ENCODE measurements around the gene PRR7. TPM values are rescaled to one million over a fixed set of nuclear protein-coding genes. Genes with fewer than 3 reads are reported as not detected.

PRR7 gene
- total and polyA plus RNA-seq, 2 experiments from 2014 or later, result 27.1 to 29.0 TPM

DNA sequence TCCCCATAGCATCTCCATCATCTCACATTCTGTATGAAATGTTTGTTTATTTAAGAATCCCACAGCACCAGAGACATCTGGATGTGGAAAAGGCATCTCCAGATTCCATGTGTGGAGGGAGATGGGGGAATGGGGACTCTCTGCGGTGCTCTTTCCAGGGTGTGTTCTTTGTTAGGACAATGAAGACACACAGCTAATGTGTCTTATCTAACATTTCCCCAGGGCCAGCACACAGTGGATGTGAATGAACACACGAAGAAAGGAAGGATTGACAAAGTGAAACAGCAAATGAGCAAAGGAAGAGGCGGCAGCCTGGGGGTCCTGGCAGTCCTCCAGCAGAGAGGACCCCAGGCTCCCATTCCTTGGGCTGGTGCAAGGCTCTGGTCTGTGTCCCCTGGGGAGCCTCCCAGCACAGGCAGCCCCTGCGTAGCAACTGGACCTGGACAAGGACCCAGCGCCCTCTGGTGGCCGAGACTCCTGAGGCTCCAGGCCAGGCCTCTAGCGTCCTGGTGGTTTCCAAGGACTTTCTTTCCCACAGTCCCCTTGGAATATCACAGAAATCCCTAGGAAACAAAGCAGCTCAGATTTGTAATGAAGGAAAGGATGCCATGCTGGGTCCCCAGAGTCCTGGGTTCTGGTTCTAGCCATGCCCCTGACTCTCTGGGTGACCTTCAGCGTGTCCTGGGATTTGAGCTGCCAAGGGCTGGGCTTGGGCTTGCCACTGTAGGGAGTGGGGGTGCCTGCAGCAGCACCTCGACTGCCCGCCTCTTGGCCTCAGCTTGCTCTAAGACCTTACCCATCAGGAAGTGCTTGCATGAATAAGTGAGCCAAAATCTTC, 54.3 kb downstream of the PRR7 start:
- Histone ChIP-seq H3K27me3 (no peaks in the 10 kb centered on the region), H3K36me3 (no peaks in the 10 kb centered on the region), H3K4me1 (ENCODE audit: low read depth) (peaks cover 9% of the 10 kb centered on the region), H3K4me3 (no peak overlapping the region), H3K9me3 (ENCODE audit: low read depth) (no peaks in the 10 kb centered on the region), H3K27ac (no peak overlapping the region)
- DNase-seq (ENCODE audit: low read depth in 1 of 2, low spot score in 1 of 2), result peak; percentile 91 to 97
- TF ChIP-seq, protein P1, sequence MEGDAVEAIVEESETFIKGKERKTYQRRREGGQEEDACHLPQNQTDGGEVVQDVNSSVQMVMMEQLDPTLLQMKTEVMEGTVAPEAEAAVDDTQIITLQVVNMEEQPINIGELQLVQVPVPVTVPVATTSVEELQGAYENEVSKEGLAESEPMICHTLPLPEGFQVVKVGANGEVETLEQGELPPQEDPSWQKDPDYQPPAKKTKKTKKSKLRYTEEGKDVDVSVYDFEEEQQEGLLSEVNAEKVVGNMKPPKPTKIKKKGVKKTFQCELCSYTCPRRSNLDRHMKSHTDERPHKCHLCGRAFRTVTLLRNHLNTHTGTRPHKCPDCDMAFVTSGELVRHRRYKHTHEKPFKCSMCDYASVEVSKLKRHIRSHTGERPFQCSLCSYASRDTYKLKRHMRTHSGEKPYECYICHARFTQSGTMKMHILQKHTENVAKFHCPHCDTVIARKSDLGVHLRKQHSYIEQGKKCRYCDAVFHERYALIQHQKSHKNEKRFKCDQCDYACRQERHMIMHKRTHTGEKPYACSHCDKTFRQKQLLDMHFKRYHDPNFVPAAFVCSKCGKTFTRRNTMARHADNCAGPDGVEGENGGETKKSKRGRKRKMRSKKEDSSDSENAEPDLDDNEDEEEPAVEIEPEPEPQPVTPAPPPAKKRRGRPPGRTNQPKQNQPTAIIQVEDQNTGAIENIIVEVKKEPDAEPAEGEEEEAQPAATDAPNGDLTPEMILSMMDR (IDR thresholded peaks at IDR 0.05; ENCODE audit: low read depth, low read length), result peak; percentile 96

DNA sequence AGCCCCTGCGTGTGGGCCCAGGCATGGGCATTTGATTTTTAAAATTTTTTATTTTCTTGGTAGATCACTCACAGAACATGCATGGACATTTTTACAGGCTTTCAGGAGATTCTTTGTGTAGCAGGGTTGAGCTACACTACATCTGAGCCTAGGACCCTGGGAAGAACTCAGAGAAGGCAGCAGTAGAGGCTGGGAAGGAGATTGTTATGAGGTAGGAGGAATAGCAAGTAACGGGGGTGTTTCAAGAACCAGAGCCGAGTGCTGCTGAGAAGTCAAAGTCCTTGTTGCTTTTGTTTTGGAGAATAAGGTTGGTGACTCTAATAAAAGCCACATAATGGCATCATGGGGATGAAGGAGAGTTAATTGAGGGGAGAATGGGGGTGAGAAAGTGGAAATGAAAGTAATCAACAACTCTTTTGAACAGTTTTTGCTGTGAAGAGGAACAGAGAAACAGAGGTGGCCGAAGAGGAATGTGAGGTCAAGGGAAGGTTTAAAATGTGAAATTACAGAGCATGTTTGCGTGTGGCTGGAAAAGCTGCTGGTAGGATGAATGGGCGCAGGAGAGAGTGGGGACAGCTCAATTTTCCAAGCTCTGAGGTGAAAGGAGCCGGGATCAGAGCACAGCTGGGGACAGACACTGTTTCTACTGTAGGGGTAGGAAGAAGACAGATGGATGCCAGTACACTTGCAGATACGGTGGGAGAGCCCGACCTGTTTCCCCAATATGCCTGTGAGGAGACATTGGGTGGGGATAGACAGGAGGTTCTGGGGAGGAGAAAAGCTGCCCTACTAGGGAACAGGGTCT, 55.5 kb downstream of the PRR7 start:
- TF ChIP-seq, protein P1 (IDR thresholded peaks at IDR 0.05; ENCODE audit: low read depth, low read length), result no peak
- Histone ChIP-seq H3K27ac (no peak overlapping the region), H3K36me3 (no peaks in the 10 kb centered on the region), H3K27me3 (no peaks in the 10 kb centered on the region), H3K4me1 (ENCODE audit: low read depth) (peaks cover 8% of the 10 kb centered on the region), H3K9me3 (ENCODE audit: low read depth) (no peaks in the 10 kb centered on the region), H3K4me3 (no peak overlapping the region)
- no peak for DNase-seq (ENCODE audit: low read depth in 1 of 2, low spot score in 1 of 2)

DNA sequence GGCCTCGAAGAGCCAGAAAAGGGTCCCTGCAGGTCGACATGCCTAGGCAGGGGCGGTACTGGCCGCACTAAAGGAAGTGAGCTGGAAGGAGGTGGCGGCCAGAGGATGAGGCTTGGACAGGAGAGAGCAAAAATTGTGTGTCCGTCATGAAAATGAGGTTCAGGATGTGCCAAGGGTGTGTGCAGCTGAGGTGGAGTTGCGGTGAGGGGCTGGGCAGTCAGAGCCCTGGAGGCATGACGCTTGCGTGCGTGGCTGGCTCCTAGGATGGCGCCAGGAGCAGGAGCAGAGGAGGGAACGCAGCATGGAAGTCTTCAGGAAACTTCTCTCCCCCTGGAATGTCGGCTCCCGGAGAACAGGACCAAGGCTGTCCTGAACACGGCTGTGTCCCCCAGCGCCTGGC, 56.3 kb downstream of the PRR7 start:
- no peaks in the 10 kb centered on the region for H3K36me3 ChIP-seq

DNA sequence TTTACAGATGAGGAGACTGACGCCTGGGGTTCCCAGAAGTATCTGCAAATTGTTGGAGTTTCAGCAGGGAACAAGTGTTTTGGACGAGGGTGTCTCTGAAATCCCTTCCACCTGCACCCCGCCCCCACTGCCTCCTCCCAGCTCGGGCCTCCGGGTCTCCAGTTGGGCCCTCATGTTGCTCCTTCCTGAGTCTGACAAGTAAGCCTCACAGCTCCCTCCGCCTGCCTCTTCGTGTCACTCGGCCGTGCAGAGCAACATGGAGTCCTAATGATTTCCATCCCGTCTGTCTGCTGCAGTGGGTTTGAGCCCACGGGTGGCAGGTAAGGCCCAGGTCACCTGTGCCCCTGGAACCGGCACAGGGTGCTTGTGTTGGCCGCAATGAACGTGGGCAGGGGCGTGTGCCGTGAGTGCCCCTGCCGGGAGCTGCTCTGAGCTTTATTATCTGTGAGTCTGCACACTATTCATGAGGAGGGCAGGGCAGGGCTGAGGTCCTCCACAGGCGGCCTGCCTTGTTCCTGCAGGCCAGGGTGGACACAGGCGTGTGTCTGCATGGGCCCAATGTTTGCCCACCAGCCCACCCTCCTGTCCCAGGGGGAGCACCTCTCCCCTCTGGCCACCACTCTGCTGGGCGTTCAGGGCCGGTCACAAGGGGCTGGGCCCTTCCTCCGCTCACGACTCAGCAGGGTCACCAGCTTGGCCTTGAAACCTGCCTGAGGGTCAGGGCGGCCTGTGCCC, 56.9 kb downstream of the PRR7 start:
- Histone ChIP-seq H3K27me3 (no peaks in the 10 kb centered on the region), H3K4me3 (no peak overlapping the region), H3K36me3 (no peaks in the 10 kb centered on the region), H3K27ac (no peak overlapping the region), H3K9me3 (ENCODE audit: low read depth) (no peaks in the 10 kb centered on the region), H3K4me1 (ENCODE audit: low read depth) (peaks cover under 1% of the 10 kb centered on the region)
- TF ChIP-seq, protein P1 (IDR thresholded peaks at IDR 0.05; ENCODE audit: low read depth, low read length), result no peak
- no peak for DNase-seq (ENCODE audit: low read depth in 1 of 2, low spot score in 1 of 2)

More for the DNA sequence above, 56.3 kb downstream of the PRR7 start:
- H3K27me3 ChIP-seq, result no peaks in the 10 kb centered on the region
- DNase-seq (ENCODE audit: low read depth in 1 of 2, low spot score in 1 of 2), result no peak
- H3K4me1 ChIP-seq (ENCODE audit: low read depth), result peaks cover 7% of the 10 kb centered on the region
- TF ChIP-seq, protein P1 (IDR thresholded peaks at IDR 0.05; ENCODE audit: low read depth, low read length), result no peak
- no peak overlapping the region for H3K4me3 ChIP-seq
- H3K27ac ChIP-seq, result no peak overlapping the region
- no peaks in the 10 kb centered on the region for H3K9me3 ChIP-seq (ENCODE audit: low read depth)

All from cardiac muscle cell (in vitro differentiated cells and primary cell).